Calu3 (cell line): ENCODE data around the gene INTS6. TPM values are rescaled to one million over a fixed set of nuclear protein-coding genes. Genes with fewer than 3 reads are reported as not detected.

Source experiments
- BruUV-seq: library from RNA; stranded (reverse); fragments of 400-500 nt; replicated peaks from 2 replicates; lab custom pipeline; 2021; lab: Mats Ljungman, UMichigan
- CTCF ChIA-PET: fragments of 300-600 bp; sonication (Branson Sonifier 250); formaldehyde crosslinking; loops from one replicate; lab custom pipeline; 2022; ENCODE audit warnings: antibody characterized with exemption; lab: Charles Lee
- DNase-seq: peaks from one replicate; pipeline ENCODE4 v3.0.0; 2022
- H3K27ac Mint-ChIP-seq: one replicate; pipeline ENCODE4 v1.8.0; 2022; ENCODE audit warnings: mixed read lengths; ENCODE audit not compliant: unreplicated experiment
- H3K27me3 Mint-ChIP-seq: one replicate; pipeline ENCODE4 v1.8.0; 2022; ENCODE audit warnings: mixed read lengths; ENCODE audit not compliant: unreplicated experiment
- H3K36me3 Mint-ChIP-seq: one replicate; pipeline ENCODE4 v1.8.0; 2022; ENCODE audit warnings: mild to moderate bottlenecking, moderate library complexity, mixed read lengths; ENCODE audit not compliant: insufficient read depth, unreplicated experiment
- H3K4me1 Mint-ChIP-seq: one replicate; pipeline ENCODE4 v1.8.0; 2022; ENCODE audit warnings: mild to moderate bottlenecking, low read depth, mixed read lengths; ENCODE audit not compliant: unreplicated experiment
- H3K4me3 Mint-ChIP-seq: one replicate; pipeline ENCODE4 v1.8.0; 2022; ENCODE audit warnings: mild to moderate bottlenecking, low read depth, moderate library complexity, mixed read lengths; ENCODE audit not compliant: unreplicated experiment
- H3K9me3 Mint-ChIP-seq: one replicate; pipeline ENCODE4 v1.8.0; 2022; ENCODE audit warnings: low read depth, mixed read lengths; ENCODE audit not compliant: unreplicated experiment
- intact Hi-C: fragments of 100-400 bp; cut with micrococcal nuclease; formaldehyde crosslinking; loops from one replicate; pipeline ENCODE4 v1.10.0; 2022; ENCODE audit not compliant: unreplicated experiment
- total RNA-seq: library from RNA; stranded (reverse); gene quantifications from 2 replicates; pipeline ENCODE4 v1.2.3, GENCODE V29; 2022
- TF ChIP-seq, protein P1 (sequence below): fragments of 200-600 bp; IDR thresholded peaks from one replicate; pipeline ENCODE4 v1.8.0; 2022; ENCODE audit warnings: antibody characterized with exemption; ENCODE audit not compliant: unreplicated experiment

The INTS6 gene
- total RNA-seq, 1 experiment from 2014 or later, result 25.3 TPM

DNA sequence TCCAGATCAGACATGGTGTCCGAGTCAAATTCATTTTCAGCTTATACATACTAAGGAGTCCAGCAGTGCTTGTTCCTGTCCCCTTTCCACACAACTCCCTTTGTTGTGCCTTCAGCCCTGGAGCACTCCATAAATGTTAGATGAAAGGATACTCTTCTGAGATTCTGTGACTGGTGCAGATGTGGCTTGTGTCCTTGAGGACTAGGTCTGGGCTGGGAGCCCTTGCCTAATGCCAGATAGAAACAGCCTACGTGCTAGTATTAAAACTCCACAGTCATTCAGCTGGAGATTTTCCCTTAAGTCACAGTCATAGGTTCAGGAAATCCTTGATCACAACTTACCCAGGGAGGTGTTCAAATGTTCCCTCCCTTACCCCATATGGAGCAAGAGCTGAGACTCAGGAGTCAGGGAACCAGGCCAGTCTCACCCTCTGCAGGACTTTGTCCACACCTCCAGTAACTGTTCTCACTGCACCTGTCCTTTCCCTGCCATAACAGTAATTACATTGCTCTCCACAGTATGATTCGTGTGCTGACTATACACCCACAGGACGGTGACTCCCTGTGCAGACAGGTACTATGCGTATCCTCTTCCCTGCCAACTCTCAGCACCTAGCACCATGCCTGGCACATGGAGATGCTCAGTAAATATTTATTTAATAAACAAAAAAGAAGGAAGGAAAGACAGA is 128.9 kb downstream of the INTS6 start:
- Mint-ChIP-seq H3K36me3 (no peaks in the 10 kb centered on the region), H3K27ac (no peak overlapping the region), H3K4me1 (no peaks in the 10 kb centered on the region), H3K4me3 (no peak overlapping the region), H3K27me3 (no peaks in the 10 kb centered on the region), H3K9me3 (no peaks in the 10 kb centered on the region)
- DNase-seq, result no peak
- TF ChIP-seq, protein P1, sequence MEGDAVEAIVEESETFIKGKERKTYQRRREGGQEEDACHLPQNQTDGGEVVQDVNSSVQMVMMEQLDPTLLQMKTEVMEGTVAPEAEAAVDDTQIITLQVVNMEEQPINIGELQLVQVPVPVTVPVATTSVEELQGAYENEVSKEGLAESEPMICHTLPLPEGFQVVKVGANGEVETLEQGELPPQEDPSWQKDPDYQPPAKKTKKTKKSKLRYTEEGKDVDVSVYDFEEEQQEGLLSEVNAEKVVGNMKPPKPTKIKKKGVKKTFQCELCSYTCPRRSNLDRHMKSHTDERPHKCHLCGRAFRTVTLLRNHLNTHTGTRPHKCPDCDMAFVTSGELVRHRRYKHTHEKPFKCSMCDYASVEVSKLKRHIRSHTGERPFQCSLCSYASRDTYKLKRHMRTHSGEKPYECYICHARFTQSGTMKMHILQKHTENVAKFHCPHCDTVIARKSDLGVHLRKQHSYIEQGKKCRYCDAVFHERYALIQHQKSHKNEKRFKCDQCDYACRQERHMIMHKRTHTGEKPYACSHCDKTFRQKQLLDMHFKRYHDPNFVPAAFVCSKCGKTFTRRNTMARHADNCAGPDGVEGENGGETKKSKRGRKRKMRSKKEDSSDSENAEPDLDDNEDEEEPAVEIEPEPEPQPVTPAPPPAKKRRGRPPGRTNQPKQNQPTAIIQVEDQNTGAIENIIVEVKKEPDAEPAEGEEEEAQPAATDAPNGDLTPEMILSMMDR, result no peak
- intact Hi-C loops, result no loop called here
- CTCF ChIA-PET, result no interaction called here
- no TSS peak for BruUV-seq

DNA sequence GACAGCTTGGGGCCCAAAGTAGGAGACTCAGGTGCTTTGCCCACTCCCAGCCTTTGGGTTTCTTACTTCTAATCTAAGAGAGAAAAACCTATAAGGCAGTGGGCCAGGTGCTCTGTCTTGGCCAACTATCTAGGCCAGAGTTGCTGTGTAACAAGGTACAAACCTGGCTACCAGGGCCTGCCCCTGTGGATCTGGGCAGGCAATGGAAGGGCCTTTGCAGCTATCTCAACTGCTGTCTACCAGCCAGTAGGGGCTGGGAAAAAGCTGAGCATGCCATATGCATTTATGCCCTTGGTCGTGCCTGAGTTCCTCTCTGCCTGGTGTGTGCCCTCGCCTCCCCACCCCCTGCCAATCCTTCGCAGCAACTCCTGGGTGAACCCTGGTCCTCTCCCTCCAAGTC is 130.0 kb downstream of the INTS6 start:
- CTCF ChIA-PET, result no interaction called here
- H3K27me3 Mint-ChIP-seq, result no peaks in the 10 kb centered on the region
- TF ChIP-seq, protein P1, result no peak
- H3K4me1 Mint-ChIP-seq, result no peaks in the 10 kb centered on the region
- H3K36me3 Mint-ChIP-seq, result no peaks in the 10 kb centered on the region
- intact Hi-C loops, result no loop called here
- no peak overlapping the region for H3K4me3 Mint-ChIP-seq
- no peak for DNase-seq
- H3K27ac Mint-ChIP-seq, result no peak overlapping the region
- H3K9me3 Mint-ChIP-seq, result no peaks in the 10 kb centered on the region
- BruUV-seq, result no TSS peak

DNA sequence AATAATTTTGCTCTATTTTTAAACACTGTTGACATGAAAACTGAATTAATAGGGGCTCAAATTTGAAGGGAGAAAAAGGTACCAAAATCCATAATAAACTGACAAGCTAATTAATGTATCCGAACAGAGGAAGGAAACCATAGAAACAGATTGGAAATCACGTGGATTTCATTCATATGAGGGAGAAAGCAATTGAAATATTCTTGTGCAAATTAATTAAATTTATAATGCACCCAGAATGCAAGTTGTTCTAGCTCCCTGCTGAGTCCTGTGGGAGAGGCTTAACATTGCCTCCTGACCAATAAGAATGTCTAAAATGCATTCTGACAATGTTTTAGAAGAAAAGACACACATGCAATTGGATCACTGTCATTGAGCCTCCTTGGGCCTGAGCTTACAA is 131.0 kb downstream of the INTS6 start:
- TF ChIP-seq, protein P1, result no peak
- H3K4me3 Mint-ChIP-seq, result no peak overlapping the region
- no peak overlapping the region for H3K27ac Mint-ChIP-seq
- CTCF ChIA-PET, result interaction anchor here (1.3 kb wide), 1 partner anchor 18 kb away, joined by 3 read pairs; the partner anchor contains the start of gene SERPINE3
- BruUV-seq, result no TSS peak
- DNase-seq, result no peak
- no peaks in the 10 kb centered on the region for H3K36me3 Mint-ChIP-seq
- H3K9me3 Mint-ChIP-seq, result no peaks in the 10 kb centered on the region
- intact Hi-C loops, result no loop called here
- H3K4me1 Mint-ChIP-seq, result no peaks in the 10 kb centered on the region
- H3K27me3 Mint-ChIP-seq, result no peaks in the 10 kb centered on the region

DNA sequence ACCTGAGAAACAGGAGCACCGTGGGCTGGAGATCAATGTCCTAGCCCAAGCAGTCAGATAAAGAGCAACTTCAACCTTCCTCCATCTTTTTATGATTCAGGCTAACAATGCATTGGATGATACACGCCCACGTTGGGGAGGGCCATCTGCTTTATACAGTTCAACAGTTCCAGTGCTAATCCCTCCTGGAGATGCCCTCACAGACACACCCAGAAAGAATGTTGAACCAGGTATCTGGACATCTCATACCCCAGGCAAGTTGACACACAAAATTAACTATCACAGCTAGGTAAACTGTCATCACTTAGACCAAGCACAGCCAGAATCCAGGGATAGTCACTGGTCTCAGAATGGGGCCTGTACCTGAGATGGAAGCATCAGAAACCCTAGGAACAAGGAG is 134.0 kb downstream of the INTS6 start:
- Mint-ChIP-seq H3K36me3 (no peaks in the 10 kb centered on the region), H3K27ac (no peak overlapping the region), H3K9me3 (no peaks in the 10 kb centered on the region), H3K4me1 (no peaks in the 10 kb centered on the region), H3K4me3 (no peak overlapping the region), H3K27me3 (no peaks in the 10 kb centered on the region)
- intact Hi-C loops, result no loop called here
- CTCF ChIA-PET, result no interaction called here
- TF ChIP-seq, protein P1, result no peak
- no TSS peak for BruUV-seq
- no peak for DNase-seq
